ENCODE measurements around the gene SLC9A2. TPM values are rescaled to one million over a fixed set of nuclear protein-coding genes. Genes with fewer than 3 reads are reported as not detected.

The SLC9A2 gene
- total RNA-seq, 4 donors from 2014 or later: 2.5 to 7.4 (median 5.6) TPM

- Histone ChIP-seq H3K27ac (no peak overlapping the region), H3K4me3 (no peak overlapping the region), H3K4me1 (peaks cover 29 to 34% of the 10 kb centered on the region in 2 donors), H3K27me3 (no peaks in the 10 kb centered on the region), H3K9me3 (no peaks in the 10 kb centered on the region), H3K36me3 (no peaks in the 10 kb centered on the region)
- intact Hi-C loops (cut with DNase I; ENCODE audit: low total_unique reads) (no loop called here), in situ Hi-C loops (cut with MboI; ENCODE audit: low sequenced_read_pairs in 4 of 4) (no loop called here)
- no peak for DNase-seq
- TF ChIP-seq CTCF (IDR thresholded peaks at IDR 0.05 in 4 of 5, conservative IDR thresholded peaks at IDR 0.05 in 1 of 5) (no peak), POLR2A (IDR thresholded peaks at IDR 0.05) (no peak)
- ATAC-seq: no peak
These were observed 15.5 kb downstream of the SLC9A2 start for GRCh38 chr2:102634831-102635241.

GRCh38 chr2:102635317-102635716, 16.0 kb downstream of the SLC9A2 start:
- in situ Hi-C loops (cut with MboI; ENCODE audit: low sequenced_read_pairs in 4 of 4): no loop called here
- ATAC-seq: no peak

GRCh38 chr2:102636283-102636907, 17.0 kb downstream of the SLC9A2 start:
- Histone ChIP-seq H3K36me3 (no peaks in the 10 kb centered on the region), H3K4me1 (peaks cover 29 to 34% of the 10 kb centered on the region in 2 donors), H3K9me3 (no peaks in the 10 kb centered on the region), H3K27ac (peak overlapping the region in 1 of 4 donors; percentile 50), H3K27me3 (no peaks in the 10 kb centered on the region), H3K4me3 (no peak overlapping the region)
- no peak for DNase-seq
- intact Hi-C loops (cut with DNase I; ENCODE audit: low total_unique reads) (no loop called here), in situ Hi-C loops (cut with MboI; ENCODE audit: low sequenced_read_pairs in 4 of 4) (no loop called here)
- no peak for ATAC-seq
- TF ChIP-seq POLR2A (IDR thresholded peaks at IDR 0.05) (no peak), CTCF (IDR thresholded peaks at IDR 0.05 in 4 of 5, conservative IDR thresholded peaks at IDR 0.05 in 1 of 5) (no peak)

More at GRCh38 chr2:102635317-102635716, 16.0 kb downstream of the SLC9A2 start:
- H3K27me3 ChIP-seq: no peaks in the 10 kb centered on the region
- H3K4me1 ChIP-seq: peaks cover 29 to 34% of the 10 kb centered on the region in 2 donors
- no peak overlapping the region for H3K27ac ChIP-seq
- no peak for DNase-seq
- no peaks in the 10 kb centered on the region for H3K36me3 ChIP-seq
- no peaks in the 10 kb centered on the region for H3K9me3 ChIP-seq
- no peak overlapping the region for H3K4me3 ChIP-seq
- TF ChIP-seq CTCF (IDR thresholded peaks at IDR 0.05 in 4 of 5, conservative IDR thresholded peaks at IDR 0.05 in 1 of 5) (no peak), POLR2A (IDR thresholded peaks at IDR 0.05) (no peak)
- intact Hi-C loops (cut with DNase I; ENCODE audit: low total_unique reads): no loop called here

GRCh38 chr2:102637358-102637757, 18.0 kb downstream of the SLC9A2 start:
- no peak for DNase-seq
- no peaks in the 10 kb centered on the region for H3K36me3 ChIP-seq
- H3K4me1 ChIP-seq: peaks cover 28 to 32% of the 10 kb centered on the region in 2 donors
- in situ Hi-C loops (cut with MboI; ENCODE audit: low sequenced_read_pairs in 4 of 4): no loop called here
- H3K9me3 ChIP-seq: no peaks in the 10 kb centered on the region
- peak; percentile 67 to 72 for ATAC-seq
- H3K27me3 ChIP-seq: no peaks in the 10 kb centered on the region
- intact Hi-C loops (cut with DNase I; ENCODE audit: low total_unique reads): no loop called here
- peak overlapping the region in 1 of 4 donors; percentile 50 for H3K27ac ChIP-seq
- no peak overlapping the region for H3K4me3 ChIP-seq
- no peak for TF ChIP-seq POLR2A (IDR thresholded peaks at IDR 0.05)
- TF ChIP-seq CTCF (IDR thresholded peaks at IDR 0.05 in 4 of 5, conservative IDR thresholded peaks at IDR 0.05 in 1 of 5): no peak

- in situ Hi-C loops (cut with MboI; ENCODE audit: low sequenced_read_pairs in 4 of 4) (no loop called here), intact Hi-C loops (cut with DNase I; ENCODE audit: low total_unique reads) (no loop called here)
- DNase-seq: no peak
- ATAC-seq: no peak
- Histone ChIP-seq H3K9me3 (no peaks in the 10 kb centered on the region), H3K27me3 (no peaks in the 10 kb centered on the region), H3K4me3 (no peak overlapping the region), H3K27ac (no peak overlapping the region), H3K4me1 (peaks cover 23 to 24% of the 10 kb centered on the region in 2 donors), H3K36me3 (no peaks in the 10 kb centered on the region)
- TF ChIP-seq CTCF (IDR thresholded peaks at IDR 0.05 in 4 of 5, conservative IDR thresholded peaks at IDR 0.05 in 1 of 5) (no peak), POLR2A (IDR thresholded peaks at IDR 0.05) (no peak)
These were observed 20.1 kb downstream of the SLC9A2 start for GRCh38 chr2:102639429-102639828.

All from gastrocnemius medialis (tissue), 4 donors.